GM18873 (cell line): Measurements from ENCODE around the gene GLRA1.
"Not testable (repeated sequence)": the region's sequence is repeated elsewhere in the genome, so short reads cannot be mapped to it uniquely, and the experiment has no call there.

Experiments used
- ATAC-seq: cut with Tn5 transposase; IDR thresholded peaks from one replicate; pipeline ENCODE4 v1.9.1; 2021; ENCODE audit warnings: mild to moderate bottlenecking, moderate library complexity, moderate number of reproducible peaks; ENCODE audit not compliant: unreplicated experiment, low FRiP score

GLRA1 gene

GRCh38 chr5:151822141-151822540 is 102.5 kb downstream of the GLRA1 start:
- ATAC-seq, result no peak

- ATAC-seq, result no peak
Measured at GRCh38 chr5:151820903-151821302, 103.7 kb downstream of the GLRA1 start.

- ATAC-seq, result no peak
Measured at GRCh38 chr5:151820271-151820670, 104.4 kb downstream of the GLRA1 start.

GRCh38 chr5:151819830-151820229 is 104.8 kb downstream of the GLRA1 start:
- ATAC-seq, result no peak

- no peak for ATAC-seq
Measured at GRCh38 chr5:151815051-151815450, 109.6 kb downstream of the GLRA1 start.

GRCh38 chr5:151812757-151813309 is 111.8 kb downstream of the GLRA1 start:
- ATAC-seq, result no peak

GRCh38 chr5:151811593-151812321 is 112.9 kb downstream of the GLRA1 start:
- no peak for ATAC-seq

GRCh38 chr5:151810897-151811296 is 113.8 kb downstream of the GLRA1 start:
- ATAC-seq, result no peak

GRCh38 chr5:151810449-151810848 is 114.2 kb downstream of the GLRA1 start:
- no peak for ATAC-seq

- ATAC-seq, result no peak
Measured at GRCh38 chr5:151808451-151809169, 116.0 kb downstream of the GLRA1 start.

- no peak for ATAC-seq
Measured at GRCh38 chr5:151805414-151806223, 119.0 kb downstream of the GLRA1 start.

- ATAC-seq, result no peak
Measured at GRCh38 chr5:151800532-151800931, 124.1 kb downstream of the GLRA1 start.

GRCh38 chr5:151799407-151799806 is 125.2 kb downstream of the GLRA1 start:
- ATAC-seq, result no peak

- no peak for ATAC-seq
Measured at GRCh38 chr5:151798674-151799073, 126.0 kb downstream of the GLRA1 start.

- ATAC-seq, result no peak
Measured at GRCh38 chr5:151795426-151795825, 129.2 kb downstream of the GLRA1 start.

- ATAC-seq, result no peak
Measured at GRCh38 chr5:151793358-151793757, 131.3 kb downstream of the GLRA1 start.

- ATAC-seq, result no peak
Measured at GRCh38 chr5:151787817-151788216, 136.8 kb downstream of the GLRA1 start.

GRCh38 chr5:151786468-151786867 is 138.2 kb downstream of the GLRA1 start:
- no peak for ATAC-seq

- no peak for ATAC-seq
Measured at GRCh38 chr5:151784141-151784540, 140.5 kb downstream of the GLRA1 start.

- not testable (repeated sequence) for ATAC-seq
Measured at GRCh38 chr5:151783664-151784063, 141.0 kb downstream of the GLRA1 start.

GRCh38 chr5:151781201-151781600 is 143.4 kb downstream of the GLRA1 start:
- ATAC-seq, result no peak
